ENCODE data around the gene DYNLL2. TPM values are rescaled to one million over a fixed set of nuclear protein-coding genes. Genes with fewer than 3 reads are reported as not detected.

The DYNLL2 gene
- total and polyA plus RNA-seq, 9 donors, result 11.0 to 51.1 (median 34.1) TPM

DNA sequence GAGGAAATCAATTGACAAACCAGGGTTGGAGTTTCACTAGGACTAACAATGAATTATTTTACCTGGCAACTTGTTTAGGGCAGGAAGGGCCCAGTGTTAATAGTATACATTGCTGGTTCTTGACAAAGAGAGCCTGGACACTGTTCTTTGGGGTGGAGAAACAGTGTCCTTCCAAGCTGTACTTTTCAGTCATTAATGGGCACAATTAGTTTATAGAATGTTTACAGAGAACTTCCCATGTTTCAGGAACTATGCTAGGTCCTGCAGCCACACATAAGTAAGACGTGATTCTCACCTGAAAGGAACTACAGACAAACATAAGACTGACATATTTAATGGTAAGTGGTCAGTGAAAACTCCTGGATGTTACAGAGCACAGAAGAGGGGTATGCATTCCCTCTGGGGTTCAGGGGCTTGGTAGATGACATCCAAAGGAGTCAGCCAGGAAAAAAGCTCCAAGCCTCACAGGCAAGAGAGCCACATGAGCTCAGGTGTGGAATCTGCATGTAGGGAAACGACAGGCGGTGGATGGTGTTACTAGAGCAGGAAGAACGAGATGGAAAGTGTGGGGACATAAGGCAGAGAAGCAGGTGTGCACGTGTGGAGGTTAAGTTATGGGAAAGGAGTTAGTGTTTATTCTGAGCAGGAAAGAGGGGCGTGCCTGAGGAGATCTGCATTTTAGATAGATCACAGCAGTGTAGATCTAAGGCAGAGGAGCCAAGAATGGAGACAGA, 3.8 kb upstream of the DYNLL2 start:
- Histone ChIP-seq H3K4me1 (ENCODE audit: insufficient read depth) (peaks cover 2% of the 10 kb centered on the region), H3K27me3 (no peaks in the 10 kb centered on the region), H3K9me3 (no peaks in the 10 kb centered on the region), H3K36me3 (no peaks in the 10 kb centered on the region), H3K27ac (no peak overlapping the region), H3K4me3 (no peak overlapping the region)
- WGBS, 3 donors, result 62 to 68% (median 63%) methylated on average over 6 of the region's 6 CpGs
- TF ChIP-seq POLR2A (IDR thresholded peaks at IDR 0.05) (no peak), EP300 (IDR thresholded peaks at IDR 0.05) (no peak)
- TF ChIP-seq, protein P1, sequence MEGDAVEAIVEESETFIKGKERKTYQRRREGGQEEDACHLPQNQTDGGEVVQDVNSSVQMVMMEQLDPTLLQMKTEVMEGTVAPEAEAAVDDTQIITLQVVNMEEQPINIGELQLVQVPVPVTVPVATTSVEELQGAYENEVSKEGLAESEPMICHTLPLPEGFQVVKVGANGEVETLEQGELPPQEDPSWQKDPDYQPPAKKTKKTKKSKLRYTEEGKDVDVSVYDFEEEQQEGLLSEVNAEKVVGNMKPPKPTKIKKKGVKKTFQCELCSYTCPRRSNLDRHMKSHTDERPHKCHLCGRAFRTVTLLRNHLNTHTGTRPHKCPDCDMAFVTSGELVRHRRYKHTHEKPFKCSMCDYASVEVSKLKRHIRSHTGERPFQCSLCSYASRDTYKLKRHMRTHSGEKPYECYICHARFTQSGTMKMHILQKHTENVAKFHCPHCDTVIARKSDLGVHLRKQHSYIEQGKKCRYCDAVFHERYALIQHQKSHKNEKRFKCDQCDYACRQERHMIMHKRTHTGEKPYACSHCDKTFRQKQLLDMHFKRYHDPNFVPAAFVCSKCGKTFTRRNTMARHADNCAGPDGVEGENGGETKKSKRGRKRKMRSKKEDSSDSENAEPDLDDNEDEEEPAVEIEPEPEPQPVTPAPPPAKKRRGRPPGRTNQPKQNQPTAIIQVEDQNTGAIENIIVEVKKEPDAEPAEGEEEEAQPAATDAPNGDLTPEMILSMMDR (IDR thresholded peaks at IDR 0.05), result no peak
- no peak for DNase-seq
- intact Hi-C loops (cut with DNase I), result no loop called here

DNA sequence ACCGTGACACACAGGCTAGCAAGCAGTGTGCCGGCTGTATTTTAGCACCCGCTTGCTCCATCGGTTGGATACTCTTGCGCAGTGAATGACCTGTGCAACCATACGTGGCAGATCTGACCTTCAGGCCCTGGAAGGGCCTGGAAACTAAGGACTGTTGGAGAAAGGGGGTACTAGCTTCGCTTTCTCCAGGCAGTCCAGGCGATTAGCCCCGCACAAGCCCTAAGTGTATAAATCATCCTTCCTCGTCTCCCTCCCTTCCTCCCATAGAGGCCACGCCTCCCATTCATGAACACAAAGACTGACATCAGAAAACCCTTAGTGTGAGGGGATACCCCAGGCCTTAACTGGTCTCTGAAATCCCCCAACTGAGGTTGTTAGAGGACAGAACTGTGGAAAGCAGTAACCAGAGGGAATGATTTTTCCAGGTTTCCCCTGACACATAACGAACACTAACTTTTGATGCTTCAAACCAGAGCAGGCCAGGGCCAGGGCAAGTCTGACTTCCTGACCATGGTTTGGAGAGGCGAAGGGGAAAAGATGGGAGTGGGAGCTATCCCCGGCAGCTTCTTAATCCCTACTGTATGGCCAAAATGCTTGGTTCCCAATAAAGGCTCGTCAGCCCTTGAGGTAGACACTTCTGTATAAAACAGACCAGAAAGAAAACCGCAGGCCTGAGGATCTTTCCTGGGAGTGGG, 1.4 kb upstream of the DYNLL2 start:
- Histone ChIP-seq H3K27me3 (no peaks in the 10 kb centered on the region), H3K36me3 (no peaks in the 10 kb centered on the region), H3K27ac (peak overlapping the region in 1 of 2 donors; percentile 72), H3K9me3 (no peaks in the 10 kb centered on the region), H3K4me3 (no peak overlapping the region), H3K4me1 (ENCODE audit: insufficient read depth) (peaks cover 11% of the 10 kb centered on the region)
- intact Hi-C loops (cut with DNase I), result loop anchor here in 1 of 4 donors (2.0 kb wide), 1 partner anchor 75 kb away; the partner anchor contains the start of gene SRSF1
- TF ChIP-seq POLR2A (IDR thresholded peaks at IDR 0.05) (no peak), EP300 (IDR thresholded peaks at IDR 0.05) (no peak)
- TF ChIP-seq, protein P1 (IDR thresholded peaks at IDR 0.05), result no peak
- DNase-seq, result no peak
- WGBS, 3 donors, result 83 to 88% (median 88%) methylated on average over 16 of the region's 16 CpGs

DNA sequence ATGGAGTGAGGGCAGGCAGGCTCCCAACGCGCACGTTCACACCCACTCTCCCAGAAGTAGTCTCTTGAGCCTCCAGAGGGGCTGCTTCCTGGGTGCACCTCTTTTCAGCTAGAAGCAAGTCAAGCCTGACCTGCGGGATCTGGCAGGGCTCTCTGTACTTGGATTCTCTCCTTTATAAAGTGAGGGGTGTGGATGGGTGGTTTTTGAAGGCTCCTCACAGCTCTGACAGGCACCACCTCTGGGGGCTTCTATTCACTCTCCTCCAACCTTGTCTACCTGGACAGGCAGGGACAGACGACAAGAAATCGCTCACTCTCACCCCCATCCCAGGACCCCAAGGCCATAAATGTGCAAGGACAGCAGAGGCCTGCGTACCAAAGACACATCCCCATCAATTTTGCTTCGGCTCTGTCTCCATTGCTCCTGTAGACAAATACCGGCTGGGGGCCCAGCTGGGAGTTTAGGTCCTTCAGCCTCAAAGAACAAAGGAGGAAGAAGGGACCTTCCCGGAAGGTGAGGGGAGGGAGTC, 814 bp upstream of the DYNLL2 start:
- TF ChIP-seq POLR2A (IDR thresholded peaks at IDR 0.05) (no peak), EP300 (IDR thresholded peaks at IDR 0.05) (no peak)
- TF ChIP-seq, protein P1 (IDR thresholded peaks at IDR 0.05), result no peak
- Histone ChIP-seq H3K9me3 (no peaks in the 10 kb centered on the region), H3K4me1 (ENCODE audit: insufficient read depth) (peaks cover 11% of the 10 kb centered on the region), H3K27ac (peak overlapping the region; percentile 72 to 84), H3K27me3 (no peaks in the 10 kb centered on the region), H3K4me3 (no peak overlapping the region), H3K36me3 (no peaks in the 10 kb centered on the region)
- intact Hi-C loops (cut with DNase I), result loop anchor here in 1 of 4 donors (2.0 kb wide), 1 partner anchor 76 kb away; the partner anchor contains the start of gene SRSF1
- WGBS, 3 donors, result 78 to 82% (median 80%) methylated on average over 10 of the region's 10 CpGs
- DNase-seq, result peak in 2 of 5 donors; percentile 37 to 42

DNA sequence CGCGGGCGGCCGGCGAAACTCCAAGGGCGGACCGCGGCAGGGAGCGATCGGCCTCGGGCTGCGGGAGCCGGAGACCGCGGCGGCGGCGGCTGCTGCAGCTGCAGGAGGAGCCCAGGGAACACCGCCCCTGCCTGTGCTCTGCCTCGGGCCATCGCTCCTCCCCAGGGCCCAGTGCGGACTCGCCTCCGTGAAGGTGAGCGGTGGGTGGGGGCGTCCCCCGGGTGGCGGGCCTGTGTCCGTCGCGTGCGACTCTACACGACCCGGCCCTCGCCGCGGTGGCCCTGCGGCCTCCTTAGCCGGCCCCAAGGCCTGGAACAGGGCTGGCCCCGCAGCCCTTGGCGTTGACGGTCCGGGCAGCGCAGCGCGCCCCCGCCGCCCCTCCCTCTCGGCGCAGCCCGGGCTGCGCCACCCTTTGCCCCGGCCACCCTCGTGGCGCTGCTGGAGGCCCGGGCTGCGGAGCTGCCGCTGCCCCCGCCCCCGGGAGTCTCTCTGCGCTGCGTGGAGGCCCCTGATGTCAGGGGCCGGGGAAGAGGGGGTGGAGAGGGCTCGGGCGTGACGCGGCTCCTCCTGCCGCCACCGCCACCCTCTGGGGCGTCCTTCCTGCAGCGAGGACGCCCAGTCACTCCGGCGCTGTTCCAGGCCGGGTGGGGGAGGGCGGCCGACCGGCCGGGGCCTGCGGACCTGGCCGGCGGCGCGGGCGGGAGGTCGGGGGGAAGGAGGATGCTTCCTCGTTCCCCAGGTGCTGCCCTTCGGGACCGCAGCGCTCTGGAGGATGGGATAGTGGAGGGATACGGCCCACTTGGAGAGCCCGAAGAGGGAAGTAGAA, 485 bp downstream of the DYNLL2 start:
- peak overlapping the region; percentile 74 to 84 for H3K27ac ChIP-seq
- no peaks in the 10 kb centered on the region for H3K27me3 ChIP-seq
- no peak for TF ChIP-seq POLR2A (IDR thresholded peaks at IDR 0.05)
- TF ChIP-seq EP300 (IDR thresholded peaks at IDR 0.05), result no peak
- TF ChIP-seq, protein P1 (IDR thresholded peaks at IDR 0.05), result no peak
- H3K36me3 ChIP-seq, result no peaks in the 10 kb centered on the region
- intact Hi-C loops (cut with DNase I), result loop anchor here in 1 of 4 donors (2.0 kb wide), 1 partner anchor 77 kb away; the partner anchor contains the start of gene SRSF1
- DNase-seq, result peak; percentile 55 to 72 (median 63)
- H3K4me3 ChIP-seq, result peak overlapping the region; percentile 99
- no peaks in the 10 kb centered on the region for H3K9me3 ChIP-seq
- peaks cover 11% of the 10 kb centered on the region for H3K4me1 ChIP-seq (ENCODE audit: insufficient read depth)
- whole genome bisulfite sequencing, 3 donors, result 0 to 3% (median 1%) methylated on average over 22 to 91 of the region's 92 CpGs

Data from ovary (tissue), 9 donors.